ENCODE measurements around the gene MAT2B.

MAT2B gene

DNA sequence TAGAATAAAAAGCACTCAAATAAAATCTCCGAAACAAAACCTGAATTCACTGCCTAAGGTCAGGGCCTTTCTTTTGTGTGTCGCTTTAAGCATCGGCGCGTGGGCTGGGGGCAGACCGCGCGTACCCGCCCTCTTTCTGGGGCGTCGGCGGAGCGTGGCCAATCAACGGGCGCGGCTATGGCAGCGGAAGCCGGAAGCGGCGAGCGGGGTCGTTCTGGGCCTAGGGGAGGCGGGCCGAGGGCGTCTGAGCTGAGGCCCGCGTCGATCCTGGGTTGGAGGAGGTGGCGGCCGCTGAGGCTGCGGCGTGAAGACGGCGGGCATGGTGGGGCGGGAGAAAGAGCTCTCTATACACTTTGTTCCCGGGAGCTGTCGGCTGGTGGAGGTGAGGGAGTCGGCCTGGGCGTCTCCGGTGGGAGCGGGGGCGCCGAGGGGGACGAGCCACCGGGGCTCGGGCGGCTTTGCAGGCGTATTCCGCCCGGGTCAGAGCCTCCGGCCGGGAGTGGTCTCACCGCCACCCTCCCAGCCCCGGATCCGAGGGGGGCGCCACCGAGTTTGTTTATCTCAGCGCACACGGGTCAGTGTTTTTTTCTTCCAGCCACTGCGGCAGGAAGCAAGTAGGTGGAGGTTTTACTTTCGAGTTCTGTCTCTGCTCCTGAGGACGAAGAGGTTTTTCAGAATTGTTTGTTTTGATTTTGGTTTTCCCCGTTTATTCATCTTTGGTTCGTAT lies at the start of gene MAT2B:
MAT2B (plus strand) TSS at position 252 of the 727 bp plus-strand sequence; CDS start at position 320, 68 bp downstream.
- peak; percentile 97 for DNase-seq

DNA sequence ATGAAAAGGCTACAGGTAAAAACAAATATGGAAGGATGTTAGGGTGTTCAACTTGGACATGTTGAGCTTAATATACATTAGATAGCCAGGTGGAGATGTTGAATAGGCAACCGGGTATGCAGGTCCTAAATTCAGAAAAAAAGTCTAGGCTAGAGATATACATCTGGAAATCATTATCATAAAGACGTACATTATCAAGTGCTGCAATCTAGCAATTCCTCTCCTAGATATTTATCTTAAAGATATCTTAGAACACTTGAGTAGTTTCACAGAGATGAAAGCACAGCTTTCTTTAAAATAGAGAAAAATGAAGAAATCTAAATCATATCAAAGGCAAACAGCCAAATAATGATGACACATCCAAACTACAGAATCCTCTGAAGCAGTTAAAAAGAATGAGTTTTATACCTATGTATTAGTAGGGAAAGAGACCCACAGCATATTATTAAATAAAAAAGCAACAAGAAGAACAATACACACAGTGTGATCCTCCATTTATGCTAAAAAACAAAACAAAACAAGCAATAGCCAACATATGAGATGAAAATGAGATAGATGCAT lies 49.3 kb upstream of the MAT2B start:
- in situ Hi-C loops (cut with MboI; ENCODE audit: low pct_unique_long_range_greater_than_20kb, low sequenced_read_pairs) = no loop called here
- no peak for DNase-seq

More for the DNA sequence above, at the start of gene MAT2B:
- in situ Hi-C loops (cut with MboI; ENCODE audit: low pct_unique_long_range_greater_than_20kb, low sequenced_read_pairs) = no loop called here

- in situ Hi-C loops (cut with MboI; ENCODE audit: low pct_unique_long_range_greater_than_20kb, low sequenced_read_pairs) = no loop called here
These were observed 48.6 kb upstream of the MAT2B start for GRCh38 chr5:163456840-163457239.

GRCh38 chr5:163458778-163459385 lies 46.5 kb upstream of the MAT2B start:
- DNase-seq = peak; percentile 29
- in situ Hi-C loops (cut with MboI; ENCODE audit: low pct_unique_long_range_greater_than_20kb, low sequenced_read_pairs) = no loop called here

More at GRCh38 chr5:163456840-163457239, 48.6 kb upstream of the MAT2B start:
- DNase-seq = no peak

DNA sequence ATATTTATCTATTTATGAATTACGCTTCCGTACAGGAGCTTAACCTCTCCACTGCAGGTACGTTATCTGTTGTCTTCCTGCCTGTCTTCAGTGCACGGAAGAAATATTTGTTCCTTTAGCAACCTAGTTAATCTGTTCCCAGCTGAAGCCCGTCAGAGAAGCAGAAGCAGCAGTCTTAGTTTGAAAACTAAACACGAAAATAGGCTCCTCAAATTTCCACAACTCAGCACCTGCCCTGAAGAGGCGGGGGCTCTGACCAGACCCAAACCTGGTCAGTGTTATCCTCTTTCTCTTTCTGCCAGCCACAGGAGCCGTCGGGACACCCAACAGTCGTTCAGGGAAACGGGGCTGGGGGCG lies 46.0 kb upstream of the MAT2B start:
- in situ Hi-C loops (cut with MboI; ENCODE audit: low pct_unique_long_range_greater_than_20kb, low sequenced_read_pairs) = no loop called here
- DNase-seq = no peak

DNA sequence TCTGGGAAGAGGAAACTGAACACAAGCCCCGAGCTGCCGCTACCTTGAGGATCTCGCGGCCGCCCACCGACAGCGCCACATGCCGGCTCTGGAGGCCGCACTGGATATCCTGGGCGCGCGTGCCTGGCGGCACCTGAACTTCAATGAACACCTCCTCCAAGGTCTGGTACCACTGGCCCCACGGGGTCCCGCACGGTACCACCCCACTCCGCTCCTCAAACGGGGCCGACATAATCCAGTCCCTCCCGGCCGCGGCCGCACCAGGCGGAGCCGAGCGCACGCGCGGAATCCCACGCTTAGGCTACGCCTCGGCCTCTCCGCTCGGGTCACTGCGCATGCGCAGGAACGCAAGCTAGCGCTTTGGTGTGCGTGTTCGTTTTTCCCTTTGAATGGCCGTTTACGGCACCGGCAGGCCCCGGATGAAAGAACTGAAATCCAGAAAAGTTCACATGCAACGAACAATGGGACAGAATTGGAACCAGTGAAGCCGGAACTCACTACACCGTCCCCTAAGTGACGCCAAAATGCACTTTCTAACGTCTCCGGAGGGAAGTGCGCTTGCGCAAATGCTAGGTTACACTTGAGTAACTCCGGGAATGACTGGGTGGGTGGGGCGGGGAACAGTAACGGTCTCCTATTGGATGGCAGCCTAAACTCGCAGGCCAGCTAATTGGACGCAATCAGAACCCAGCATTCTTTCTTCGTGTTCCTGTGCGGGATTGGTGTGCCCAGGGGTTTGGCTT lies 45.4 kb upstream of the MAT2B start, which contains the start of gene NUDCD2:
NUDCD2 (minus strand) TSS at position 284 of the 743 bp plus-strand sequence; CDS start at position 232, 52 bp downstream.
- DNase-seq = peak; percentile 95
- in situ Hi-C loops (cut with MboI; ENCODE audit: low pct_unique_long_range_greater_than_20kb, low sequenced_read_pairs) = no loop called here

- in situ Hi-C loops (cut with MboI; ENCODE audit: low pct_unique_long_range_greater_than_20kb, low sequenced_read_pairs) = no loop called here
- DNase-seq = no peak
These were observed 44.8 kb upstream of the MAT2B start, which contains the start of gene HMMR for GRCh38 chr5:163460562-163461171. Gene HMMR (plus strand): TSS chr5:163460632. CDS start chr5:163460693, 61 bp downstream.

- in situ Hi-C loops (cut with MboI; ENCODE audit: low pct_unique_long_range_greater_than_20kb, low sequenced_read_pairs) = no loop called here
- DNase-seq = no peak
These were observed 42.4 kb upstream of the MAT2B start for GRCh38 chr5:163463063-163463435.

- in situ Hi-C loops (cut with MboI; ENCODE audit: low pct_unique_long_range_greater_than_20kb, low sequenced_read_pairs) = no loop called here
These were observed 37.7 kb upstream of the MAT2B start for GRCh38 chr5:163467682-163468081.

DNA sequence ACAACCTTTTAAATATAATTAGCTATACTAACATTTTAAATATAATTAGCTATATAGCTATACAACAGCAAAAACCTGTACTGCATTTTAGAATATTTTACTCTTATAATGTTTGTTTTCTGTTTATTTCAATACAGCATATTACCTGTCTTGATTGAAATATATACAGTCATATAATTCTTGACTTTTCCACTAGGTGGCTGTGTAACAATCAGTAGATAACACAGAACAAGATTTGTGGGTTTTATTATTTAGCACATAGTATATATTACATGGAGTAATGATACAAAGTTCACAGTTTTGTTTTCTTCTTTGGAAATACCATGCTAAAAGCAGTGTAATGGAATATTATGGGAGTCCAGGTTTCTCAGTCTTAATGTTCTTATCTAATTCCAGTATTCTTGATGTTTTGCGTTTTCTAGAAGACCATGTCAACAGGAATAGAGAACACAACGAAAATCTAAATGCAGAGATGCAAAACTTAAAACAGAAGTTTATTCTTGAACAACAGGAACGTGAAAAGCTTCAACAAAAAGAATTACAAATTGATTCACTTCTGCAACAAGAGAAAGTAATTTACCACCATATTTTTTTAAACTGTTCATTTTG lies 31.7 kb upstream of the MAT2B start:
- in situ Hi-C loops (cut with MboI; ENCODE audit: low pct_unique_long_range_greater_than_20kb, low sequenced_read_pairs) = no loop called here
- no peak for DNase-seq

More at GRCh38 chr5:163467682-163468081, 37.7 kb upstream of the MAT2B start:
- no peak for DNase-seq

DNA sequence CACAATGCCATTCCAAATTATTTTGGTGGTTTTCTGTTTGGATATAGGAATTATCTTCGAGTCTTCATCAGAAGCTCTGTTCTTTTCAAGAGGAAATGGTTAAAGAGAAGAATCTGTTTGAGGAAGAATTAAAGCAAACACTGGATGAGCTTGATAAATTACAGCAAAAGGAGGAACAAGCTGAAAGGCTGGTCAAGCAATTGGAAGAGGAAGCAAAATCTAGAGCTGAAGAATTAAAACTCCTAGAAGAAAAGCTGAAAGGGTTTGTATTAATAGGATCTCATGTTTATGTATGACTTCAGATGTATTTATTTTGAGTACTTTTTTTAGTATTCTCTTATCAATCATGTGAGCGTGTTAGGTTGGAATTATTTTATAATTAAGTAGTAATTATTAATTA lies 30.0 kb upstream of the MAT2B start:
- in situ Hi-C loops (cut with MboI; ENCODE audit: low pct_unique_long_range_greater_than_20kb, low sequenced_read_pairs) = no loop called here
- peak; percentile 56 for DNase-seq

- in situ Hi-C loops (cut with MboI; ENCODE audit: low pct_unique_long_range_greater_than_20kb, low sequenced_read_pairs) = no loop called here
These were observed 27.1 kb upstream of the MAT2B start for GRCh38 chr5:163478126-163478981.

DNA sequence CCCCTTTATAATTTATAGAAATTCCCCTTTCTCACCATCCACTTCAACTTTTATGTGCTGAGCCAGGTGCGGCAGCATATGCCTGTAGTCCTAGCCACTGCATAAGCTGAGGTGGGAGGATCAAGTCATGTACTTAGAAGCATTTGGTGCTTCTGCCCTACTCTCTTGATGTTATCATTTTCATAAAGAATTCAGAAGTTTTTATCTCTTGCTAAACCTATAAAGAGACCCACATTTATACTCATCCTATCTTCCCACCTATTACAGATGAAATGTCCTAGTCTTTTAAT lies 26.5 kb upstream of the MAT2B start:
- in situ Hi-C loops (cut with MboI; ENCODE audit: low pct_unique_long_range_greater_than_20kb, low sequenced_read_pairs) = no loop called here
- DNase-seq = no peak

More at GRCh38 chr5:163478126-163478981, 27.1 kb upstream of the MAT2B start:
- no peak for DNase-seq

DNA sequence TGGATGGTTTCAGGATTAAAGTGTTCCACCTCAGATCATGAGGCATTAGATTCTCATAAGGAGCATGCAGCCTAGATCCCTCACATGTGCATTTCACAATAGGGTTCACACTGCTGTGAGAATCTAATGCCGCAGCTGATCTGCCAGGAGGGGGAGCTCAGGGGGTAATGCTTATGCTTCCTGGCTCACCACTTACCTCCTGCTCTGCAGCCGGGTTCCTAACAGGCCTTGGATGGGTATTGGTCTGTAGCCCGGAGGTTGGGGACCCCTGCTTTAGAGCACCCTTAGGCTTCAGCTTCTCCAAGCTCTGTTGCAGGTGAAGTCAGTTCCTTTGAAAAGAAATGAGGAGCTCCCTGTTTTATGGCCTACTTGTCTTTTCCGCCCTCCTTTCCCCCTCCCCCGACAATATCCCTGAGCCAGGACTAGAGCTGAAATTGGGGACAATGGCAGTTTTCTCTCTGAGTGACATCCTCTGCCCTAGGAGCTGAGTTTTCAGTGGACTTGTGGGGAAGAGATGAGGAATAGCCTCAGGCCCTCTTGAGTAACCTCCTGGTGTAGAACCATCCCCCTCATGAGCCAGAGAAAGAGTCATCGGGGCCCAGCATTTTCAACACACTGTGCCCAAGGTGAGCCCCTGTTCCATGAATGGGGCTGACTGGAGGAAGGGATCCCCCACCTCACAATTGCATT lies 16.2 kb upstream of the MAT2B start:
- in situ Hi-C loops (cut with MboI; ENCODE audit: low pct_unique_long_range_greater_than_20kb, low sequenced_read_pairs) = no loop called here
- no peak for DNase-seq

DNA sequence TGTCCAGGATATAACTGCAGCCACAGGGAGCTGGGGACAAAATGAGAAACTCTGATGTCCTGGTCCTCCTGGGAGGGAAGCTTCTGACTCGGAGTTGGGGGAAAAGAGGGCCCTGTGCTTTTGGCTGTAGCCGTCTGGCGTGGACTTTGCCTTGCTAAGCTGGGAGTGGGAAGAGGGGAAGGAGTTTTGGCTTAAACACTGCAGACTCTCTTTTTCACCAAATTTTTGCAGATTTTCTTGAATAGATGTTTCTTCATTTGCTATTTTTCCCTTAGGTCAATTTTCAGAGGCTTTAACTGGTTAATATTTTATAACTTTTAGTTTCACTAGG lies 15.7 kb upstream of the MAT2B start:
- in situ Hi-C loops (cut with MboI; ENCODE audit: low pct_unique_long_range_greater_than_20kb, low sequenced_read_pairs) = no loop called here
- no peak for DNase-seq

GRCh38 chr5:163496286-163496685 lies 9.1 kb upstream of the MAT2B start:
- DNase-seq = no peak
- in situ Hi-C loops (cut with MboI; ENCODE audit: low pct_unique_long_range_greater_than_20kb, low sequenced_read_pairs) = no loop called here

GRCh38 chr5:163497315-163497714 lies 8.1 kb upstream of the MAT2B start:
- in situ Hi-C loops (cut with MboI; ENCODE audit: low pct_unique_long_range_greater_than_20kb, low sequenced_read_pairs) = no loop called here
- DNase-seq = no peak

DNA sequence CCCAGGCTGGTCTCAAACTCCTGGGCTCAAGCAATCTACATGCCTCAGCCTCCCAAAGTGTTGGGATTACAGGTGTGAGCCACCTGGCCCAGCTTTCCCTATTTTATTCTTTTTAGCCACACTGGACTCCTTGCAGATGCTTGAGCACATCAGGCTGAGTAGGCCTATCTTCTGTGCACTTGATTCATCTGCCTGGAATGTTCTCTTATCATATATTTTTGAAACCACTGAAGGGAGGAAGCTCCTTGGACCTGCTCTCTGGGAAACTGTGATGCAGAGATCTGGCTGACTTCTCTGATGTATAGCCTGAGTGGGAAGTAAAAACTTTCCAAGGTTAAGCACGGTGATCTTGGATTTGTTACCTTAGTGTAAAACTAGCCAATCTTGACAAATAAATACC lies 6.5 kb upstream of the MAT2B start:
- in situ Hi-C loops (cut with MboI; ENCODE audit: low pct_unique_long_range_greater_than_20kb, low sequenced_read_pairs) = no loop called here
- no peak for DNase-seq
